ENCODE measurements around the gene NLRP3.

The NLRP3 gene

DNA sequence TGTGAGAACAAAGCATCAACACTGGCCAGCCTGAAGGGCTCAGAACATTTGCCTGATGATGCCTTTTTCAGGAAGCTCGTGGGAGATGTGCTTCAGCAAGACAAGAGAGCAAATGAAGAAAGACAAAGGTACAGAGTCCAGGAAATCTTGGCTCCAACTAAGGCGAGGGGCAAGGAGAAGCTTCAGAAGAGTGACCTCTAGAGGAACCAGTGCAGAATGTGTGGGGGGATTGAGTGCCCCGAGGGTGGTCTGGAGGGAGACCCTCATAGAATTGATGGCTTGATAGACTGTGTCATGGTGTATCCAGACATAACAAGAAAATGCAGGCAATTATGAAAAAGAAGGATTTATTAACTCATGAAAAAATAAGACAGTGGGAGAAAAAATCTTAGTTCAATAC is 15.3 kb upstream of the NLRP3 start:
- TF ChIP-seq ZBTB7A (IDR thresholded peaks at IDR 0.05; ENCODE audit: low read depth) = 0 out of 2 replicates have a peak, but pooled peaks have one; percentile 41
- no peak for TF ChIP-seq EGR1 (IDR thresholded peaks at IDR 0.05)
- TF ChIP-seq TCF12 (IDR thresholded peaks at IDR 0.05; ENCODE audit: low read depth) = no peak

DNA sequence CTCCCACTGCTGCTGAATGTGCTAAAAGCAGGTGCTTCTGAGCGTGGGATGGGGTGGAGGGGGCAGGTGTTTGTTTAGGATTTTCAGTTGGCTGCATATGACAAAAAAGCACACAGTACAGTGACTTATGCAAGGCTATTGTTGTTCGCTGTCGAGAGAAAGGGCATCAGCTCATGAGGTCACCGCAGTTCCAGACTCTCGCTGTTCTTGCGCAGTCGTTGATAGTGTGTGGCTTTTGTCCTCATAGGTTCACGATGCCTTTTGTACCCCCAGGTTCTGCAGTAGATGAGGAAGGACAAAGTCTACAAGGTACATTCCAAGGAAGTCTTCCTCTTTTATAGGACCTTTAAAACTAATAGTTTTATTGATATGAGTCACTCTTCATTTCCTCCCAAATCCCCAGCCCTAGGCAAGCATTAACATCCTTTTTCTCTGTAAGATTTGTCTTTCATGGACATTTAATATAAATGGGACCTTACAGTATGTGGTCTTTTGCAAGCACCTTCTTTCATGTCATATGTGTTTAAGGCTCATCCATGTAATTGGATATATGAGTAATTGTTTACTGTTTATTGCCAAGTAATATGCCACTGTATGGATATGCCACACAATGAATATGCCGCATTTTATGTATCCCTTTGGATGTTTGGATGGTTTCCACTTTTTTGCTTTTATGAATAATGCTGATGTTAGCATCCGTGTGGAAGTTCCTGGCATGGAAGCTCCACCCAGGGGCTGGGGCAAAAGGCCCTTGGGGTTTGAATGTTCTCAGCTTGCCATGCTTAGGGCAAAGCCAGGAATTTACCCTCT is 14.5 kb upstream of the NLRP3 start:
- TF ChIP-seq, protein P1, sequence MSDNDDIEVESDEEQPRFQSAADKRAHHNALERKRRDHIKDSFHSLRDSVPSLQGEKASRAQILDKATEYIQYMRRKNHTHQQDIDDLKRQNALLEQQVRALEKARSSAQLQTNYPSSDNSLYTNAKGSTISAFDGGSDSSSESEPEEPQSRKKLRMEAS (IDR thresholded peaks at IDR 0.05) = no peak
- TF ChIP-seq REST (IDR thresholded peaks at IDR 0.05; ENCODE audit: low read depth) = no peak
- no peak for TF ChIP-seq TAF1 (IDR thresholded peaks at IDR 0.05; ENCODE audit: low read depth)
- no peak for TF ChIP-seq FOXM1 (IDR thresholded peaks at IDR 0.05; ENCODE audit: borderline replicate concordance, low read depth)
- no peak for TF ChIP-seq NFIC (IDR thresholded peaks at IDR 0.05)
- no peak for TF ChIP-seq CREB1 (IDR thresholded peaks at IDR 0.05; ENCODE audit: low read depth)
- no peak for TF ChIP-seq ZBTB7A (IDR thresholded peaks at IDR 0.05; ENCODE audit: low read depth)
- no peak for TF ChIP-seq EGR1 (IDR thresholded peaks at IDR 0.05)
- TF ChIP-seq TEAD4 (IDR thresholded peaks at IDR 0.05) = no peak
- TF ChIP-seq, protein P2, sequence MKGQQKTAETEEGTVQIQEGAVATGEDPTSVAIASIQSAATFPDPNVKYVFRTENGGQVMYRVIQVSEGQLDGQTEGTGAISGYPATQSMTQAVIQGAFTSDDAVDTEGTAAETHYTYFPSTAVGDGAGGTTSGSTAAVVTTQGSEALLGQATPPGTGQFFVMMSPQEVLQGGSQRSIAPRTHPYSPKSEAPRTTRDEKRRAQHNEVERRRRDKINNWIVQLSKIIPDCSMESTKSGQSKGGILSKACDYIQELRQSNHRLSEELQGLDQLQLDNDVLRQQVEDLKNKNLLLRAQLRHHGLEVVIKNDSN (IDR thresholded peaks at IDR 0.05) = no peak
- no peak for TF ChIP-seq TCF12 (IDR thresholded peaks at IDR 0.05; ENCODE audit: low read depth)
- no peak for TF ChIP-seq RAD21 (IDR thresholded peaks at IDR 0.05; ENCODE audit: low read depth)
- TF ChIP-seq CEBPB (IDR thresholded peaks at IDR 0.05) = no peak
- no peak for TF ChIP-seq YY1 (IDR thresholded peaks at IDR 0.05; ENCODE audit: low read depth)
- no peak for TF ChIP-seq EP300 (IDR thresholded peaks at IDR 0.05; ENCODE audit: borderline replicate concordance)

- TF ChIP-seq EGR1 (IDR thresholded peaks at IDR 0.05) = no peak
Measured at GRCh38 chr1:247402120-247402675, 13.8 kb upstream of the NLRP3 start.

DNA sequence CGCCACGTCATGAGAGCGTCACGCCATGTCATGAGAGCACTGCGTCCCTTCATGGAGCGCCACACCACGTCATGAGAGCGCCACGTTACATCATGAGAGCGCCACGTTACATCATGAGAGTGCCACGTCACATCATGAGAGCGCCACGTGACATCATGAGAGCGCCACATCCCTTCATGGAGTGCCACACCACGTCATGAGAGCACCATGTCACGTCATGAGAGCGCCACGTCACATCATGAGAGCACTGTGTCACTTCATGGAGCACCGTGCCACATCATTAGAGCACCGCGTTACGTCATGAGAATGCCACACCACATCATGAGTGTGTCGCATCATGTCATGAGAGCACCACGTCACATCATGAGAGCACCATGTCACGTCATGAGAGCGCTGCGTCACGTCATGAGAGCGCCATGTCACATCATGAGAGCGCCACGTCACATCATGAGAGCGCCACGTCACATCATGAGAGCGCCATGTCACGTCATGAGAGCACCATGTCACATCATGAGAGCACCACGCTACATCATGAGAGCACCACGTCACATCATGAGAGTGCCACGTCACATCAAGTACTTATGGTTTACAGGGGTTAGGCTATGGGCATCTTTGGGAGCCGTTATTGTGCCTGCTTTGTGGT is 9.8 kb upstream of the NLRP3 start:
- TF ChIP-seq YY1 (IDR thresholded peaks at IDR 0.05; ENCODE audit: low read depth) (no peak), FOXM1 (IDR thresholded peaks at IDR 0.05; ENCODE audit: borderline replicate concordance, low read depth) (no peak), RAD21 (IDR thresholded peaks at IDR 0.05; ENCODE audit: low read depth) (no peak), CEBPB (IDR thresholded peaks at IDR 0.05) (no peak), TEAD4 (IDR thresholded peaks at IDR 0.05) (no peak), NFIC (IDR thresholded peaks at IDR 0.05) (no peak), TCF12 (IDR thresholded peaks at IDR 0.05; ENCODE audit: low read depth) (no peak), CREB1 (IDR thresholded peaks at IDR 0.05; ENCODE audit: low read depth) (no peak), REST (IDR thresholded peaks at IDR 0.05; ENCODE audit: low read depth) (no peak)

- TF ChIP-seq ZBTB7A (IDR thresholded peaks at IDR 0.05; ENCODE audit: low read depth) (no peak), NFIC (IDR thresholded peaks at IDR 0.05) (no peak), EP300 (IDR thresholded peaks at IDR 0.05; ENCODE audit: borderline replicate concordance) (no peak), RAD21 (IDR thresholded peaks at IDR 0.05; ENCODE audit: low read depth) (no peak), EGR1 (IDR thresholded peaks at IDR 0.05) (no peak), TEAD4 (IDR thresholded peaks at IDR 0.05) (no peak), FOXM1 (IDR thresholded peaks at IDR 0.05; ENCODE audit: borderline replicate concordance, low read depth) (no peak), TAF1 (IDR thresholded peaks at IDR 0.05; ENCODE audit: low read depth) (no peak), CEBPB (IDR thresholded peaks at IDR 0.05) (no peak), TCF12 (IDR thresholded peaks at IDR 0.05; ENCODE audit: low read depth) (no peak), REST (IDR thresholded peaks at IDR 0.05; ENCODE audit: low read depth) (no peak)
Measured at GRCh38 chr1:247407180-247407616, 8.8 kb upstream of the NLRP3 start.

Data from Ishikawa (cell line).